Coronary artery (tissue), 2 donors: ENCODE measurements around the gene OR14K1.

ENCODE experiments used
- DNase-seq: peaks from one replicate; pipeline ENCODE4 v3.0.0-alpha.2; 2017; ENCODE audit warnings: low spot score
- H3K27ac ChIP-seq, 2 donors: fragments of 200-600 bp; sonication (generic); one replicate each; pipeline ENCODE4 v1.5.1; 2016 to 2019
- H3K4me3 ChIP-seq: fragments of 200-600 bp; sonication (generic); 2 replicates; pipeline ENCODE4 v1.5.1; 2016; ENCODE audit warnings: mild to moderate bottlenecking, moderate library complexity
- CTCF ChIP-seq: fragments of 200-600 bp; sonication (generic); IDR thresholded peaks from one replicate; pipeline ENCODE4 v1.5.1; 2019; ENCODE audit warnings: antibody characterized with exemption

Gene OR14K1

GRCh38 chr1:247769603-247770002 lies 31.2 kb downstream of the OR14K1 start:
- TF ChIP-seq CTCF: no peak
- no peak for DNase-seq
- Histone ChIP-seq H3K4me3 (no peak overlapping the region), H3K27ac (no peak overlapping the region)
